ELR (cell line): ENCODE measurements around the gene NYNRIN.

Source experiments
- DNase-seq: peaks from one replicate; pipeline ENCODE4 v3.0.0-alpha.2; 2015; ENCODE audit warnings: low read depth

The NYNRIN gene

DNA sequence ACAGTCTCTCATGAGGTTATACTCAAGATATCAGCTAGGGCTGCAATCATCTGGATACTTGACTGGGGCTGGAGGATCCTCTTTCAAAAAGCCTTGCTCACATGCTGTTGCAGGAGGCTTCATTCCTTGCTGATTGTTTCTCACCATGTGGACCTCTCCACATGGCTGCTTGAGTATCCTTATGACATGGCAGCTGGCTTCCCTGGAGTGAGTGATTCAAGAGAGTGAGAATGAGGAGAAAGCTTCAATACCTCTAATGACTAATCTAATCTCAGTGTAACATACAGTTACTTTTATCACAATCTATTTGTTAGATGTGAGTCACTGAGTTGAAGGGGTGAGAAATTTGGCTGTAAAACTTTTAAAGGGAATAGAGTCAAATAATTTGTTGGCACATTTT lies 58.2 kb downstream of the NYNRIN start:
- no peak for DNase-seq

DNA sequence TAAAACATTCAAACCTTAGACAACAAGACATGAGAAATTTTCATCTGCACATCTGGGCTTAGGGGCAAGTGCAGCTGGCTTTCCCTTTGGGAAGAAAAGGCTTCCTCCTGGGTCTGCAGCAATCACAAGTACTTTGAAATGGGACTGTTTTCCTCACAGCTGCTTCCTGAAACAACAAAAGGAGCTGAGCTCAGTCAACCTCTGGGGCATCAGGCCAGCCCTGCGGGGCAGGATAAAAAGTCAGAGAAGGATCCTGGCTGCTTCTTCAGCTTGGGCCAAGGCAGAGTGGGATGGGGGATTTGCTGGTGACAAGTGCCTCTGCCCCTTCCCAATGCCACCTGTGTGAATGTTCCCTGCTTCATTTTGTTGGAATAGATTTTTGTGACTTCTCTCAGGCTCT lies 59.9 kb downstream of the NYNRIN start:
- DNase-seq, result no peak

DNA sequence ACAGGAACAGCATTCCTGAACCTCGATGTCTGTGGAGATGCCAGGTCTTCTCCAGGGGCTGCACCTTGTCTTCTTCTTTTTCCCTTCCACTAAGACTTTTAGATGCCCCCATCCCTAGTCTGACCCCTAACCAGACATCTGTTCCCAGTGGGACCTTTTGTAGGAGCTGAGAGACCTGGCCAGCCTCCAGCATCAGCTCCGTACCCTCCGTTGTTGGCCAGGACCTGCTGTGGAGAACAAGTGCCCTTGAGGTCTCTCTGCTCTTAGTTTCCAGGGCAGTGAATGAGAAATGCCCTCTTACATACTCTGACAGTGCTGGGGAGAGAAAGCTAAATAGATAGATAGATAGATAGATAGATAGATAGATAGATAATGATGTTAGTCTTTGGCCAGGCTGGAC lies 60.5 kb downstream of the NYNRIN start:
- DNase-seq, result no peak

DNA sequence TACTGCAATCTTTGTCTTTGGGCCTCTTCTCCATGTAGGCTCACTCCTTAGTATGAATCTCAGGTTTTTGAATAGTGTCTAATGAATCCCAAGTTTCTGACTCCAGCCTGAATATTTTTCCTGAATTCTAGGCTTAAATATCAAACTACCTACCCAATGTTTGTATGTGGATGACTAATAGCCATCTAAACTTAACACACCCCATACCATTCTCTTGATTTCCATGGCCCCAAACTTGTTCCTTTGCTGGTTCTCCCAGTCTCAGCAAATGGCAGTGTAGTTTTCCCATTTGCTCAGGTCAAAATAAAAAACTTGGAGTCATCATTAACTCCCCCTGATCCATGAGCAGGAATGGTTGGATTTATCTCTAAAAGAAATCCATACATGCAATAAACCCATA lies 62.5 kb downstream of the NYNRIN start:
- DNase-seq, result no peak

DNA sequence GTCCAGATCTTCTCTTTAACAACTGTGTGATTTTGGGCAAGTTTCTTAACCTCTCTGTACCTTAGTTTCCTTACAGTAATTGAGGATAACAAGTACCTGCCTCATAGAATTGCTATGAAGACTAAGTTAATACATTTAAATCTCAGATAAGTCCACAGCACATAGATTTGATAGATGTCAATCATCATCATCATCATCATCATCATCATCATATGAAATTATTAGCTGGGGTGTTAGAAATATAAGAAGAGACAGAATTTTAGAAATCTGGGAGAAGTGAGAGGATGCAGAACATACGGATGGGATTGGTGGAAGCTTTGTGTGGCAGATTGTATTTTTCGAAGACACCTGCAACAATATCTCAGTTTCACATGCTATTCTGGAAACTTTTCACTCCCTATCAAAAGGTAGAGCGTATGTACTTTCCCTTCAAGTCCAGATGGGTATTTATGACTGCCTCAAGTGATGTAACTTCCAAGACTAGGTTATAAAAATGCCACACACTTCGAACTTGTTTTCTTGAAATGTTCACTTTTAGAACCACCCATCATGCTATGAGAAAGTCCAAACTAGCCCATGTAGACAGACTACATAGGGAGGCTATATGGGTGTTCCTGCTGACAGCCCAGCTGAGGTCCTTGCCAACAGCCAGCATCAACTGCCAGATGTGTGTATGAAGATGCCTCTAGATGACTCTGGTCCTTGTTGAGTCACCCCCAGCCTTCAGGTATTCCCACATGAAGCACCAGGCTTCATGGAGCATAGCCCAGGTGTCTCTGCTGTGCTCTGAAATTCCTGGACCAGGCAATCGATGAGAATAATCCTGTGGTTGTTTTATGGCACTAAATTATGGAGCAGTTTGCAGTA lies 64.4 kb downstream of the NYNRIN start:
- no peak for DNase-seq

DNA sequence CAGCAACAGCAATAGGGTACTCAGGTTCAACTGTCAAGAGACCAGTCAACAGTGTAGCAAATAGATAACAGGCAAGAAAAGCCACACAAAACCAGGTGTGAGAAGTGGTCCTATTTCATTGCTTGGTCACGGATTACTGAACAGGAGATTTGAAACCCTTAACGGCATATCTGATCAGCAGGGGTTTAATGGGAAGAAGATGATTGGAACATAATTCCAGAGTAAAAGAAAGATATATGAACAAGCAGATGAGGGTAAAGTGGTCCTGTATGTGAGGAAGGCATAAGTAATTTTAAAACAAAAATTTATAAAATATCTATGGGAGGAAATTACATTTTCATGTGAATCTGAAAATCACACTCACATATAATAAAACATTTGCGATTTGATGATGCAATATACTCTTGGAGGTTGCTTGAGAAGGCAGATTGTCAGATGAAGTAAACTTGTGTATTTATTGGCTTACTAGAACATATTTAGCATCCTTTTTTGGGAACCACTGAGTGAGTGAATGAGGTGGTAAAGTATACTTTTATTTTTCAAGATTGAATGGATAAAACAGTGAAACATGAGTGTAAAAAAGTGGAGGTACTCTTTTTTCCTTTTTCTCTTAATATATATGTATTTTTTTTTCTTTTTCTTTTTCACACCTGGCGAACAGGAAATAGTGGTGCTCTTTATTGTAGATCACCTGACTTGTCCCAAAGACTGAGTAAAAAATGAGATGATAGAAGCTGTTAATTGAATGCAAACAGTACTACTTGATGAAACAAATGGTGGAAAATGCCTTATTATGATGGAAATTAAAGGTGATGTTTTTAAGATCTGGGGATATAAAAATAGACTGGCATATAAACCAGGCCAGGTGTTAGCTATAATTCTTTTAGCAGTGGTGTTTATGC lies 65.3 kb downstream of the NYNRIN start:
- DNase-seq, result no peak

DNA sequence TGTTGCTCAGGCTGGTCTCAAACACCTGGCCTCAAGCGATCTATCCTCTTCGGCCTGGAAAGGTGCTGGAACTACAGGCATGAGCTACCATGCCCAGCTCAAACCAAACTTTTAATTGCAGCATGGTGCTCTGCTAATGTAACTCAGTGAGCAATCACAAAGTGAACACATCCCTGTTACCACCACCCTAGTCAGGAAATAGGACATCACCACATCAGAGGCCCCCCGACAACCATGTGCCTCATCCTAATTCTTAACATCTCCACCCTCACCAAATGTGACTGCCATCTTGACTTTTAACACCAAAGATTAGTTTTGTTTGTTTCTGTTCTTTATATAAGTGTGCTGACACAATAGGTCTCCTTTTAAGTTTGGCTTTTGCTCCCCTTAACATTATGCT lies 66.6 kb downstream of the NYNRIN start:
- no peak for DNase-seq

DNA sequence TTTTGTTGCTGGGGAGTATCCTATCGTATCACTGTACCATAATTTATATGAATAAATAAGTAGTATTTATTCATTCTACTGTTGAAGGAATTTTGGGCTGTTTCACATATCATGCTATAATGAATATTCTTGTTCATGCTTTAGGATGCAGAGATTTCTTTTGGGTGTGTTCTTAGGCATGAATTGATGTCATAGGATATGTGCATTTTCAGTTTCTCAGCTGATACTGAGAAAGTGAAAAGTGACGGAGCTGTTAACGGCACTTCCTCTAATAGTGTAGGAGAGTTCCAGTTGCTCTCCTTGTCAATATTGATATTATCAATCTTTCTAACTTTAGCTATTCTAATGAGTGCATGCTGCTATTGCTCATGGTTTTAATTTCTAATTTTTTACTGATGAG lies 67.0 kb downstream of the NYNRIN start:
- DNase-seq, result no peak
